GM12873 (cell line): Measurements from ENCODE around the gene CD247.

Source experiments
- TF ChIP-seq, protein P1 (sequence below): IDR thresholded peaks from 2 replicates; pipeline ENCODE4 v1.5.1; 2012; ENCODE audit warnings: low read depth, mild to moderate bottlenecking, moderate library complexity, low read length, control low read depth; ENCODE audit not compliant: insufficient read depth; ENCODE audit errors: missing control alignments

CD247 gene

GRCh38 chr1:167423684-167424619, 94.4 kb downstream of the CD247 start:
- TF ChIP-seq, protein P1, sequence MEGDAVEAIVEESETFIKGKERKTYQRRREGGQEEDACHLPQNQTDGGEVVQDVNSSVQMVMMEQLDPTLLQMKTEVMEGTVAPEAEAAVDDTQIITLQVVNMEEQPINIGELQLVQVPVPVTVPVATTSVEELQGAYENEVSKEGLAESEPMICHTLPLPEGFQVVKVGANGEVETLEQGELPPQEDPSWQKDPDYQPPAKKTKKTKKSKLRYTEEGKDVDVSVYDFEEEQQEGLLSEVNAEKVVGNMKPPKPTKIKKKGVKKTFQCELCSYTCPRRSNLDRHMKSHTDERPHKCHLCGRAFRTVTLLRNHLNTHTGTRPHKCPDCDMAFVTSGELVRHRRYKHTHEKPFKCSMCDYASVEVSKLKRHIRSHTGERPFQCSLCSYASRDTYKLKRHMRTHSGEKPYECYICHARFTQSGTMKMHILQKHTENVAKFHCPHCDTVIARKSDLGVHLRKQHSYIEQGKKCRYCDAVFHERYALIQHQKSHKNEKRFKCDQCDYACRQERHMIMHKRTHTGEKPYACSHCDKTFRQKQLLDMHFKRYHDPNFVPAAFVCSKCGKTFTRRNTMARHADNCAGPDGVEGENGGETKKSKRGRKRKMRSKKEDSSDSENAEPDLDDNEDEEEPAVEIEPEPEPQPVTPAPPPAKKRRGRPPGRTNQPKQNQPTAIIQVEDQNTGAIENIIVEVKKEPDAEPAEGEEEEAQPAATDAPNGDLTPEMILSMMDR: no peak

- TF ChIP-seq, protein P1: no peak
Measured at GRCh38 chr1:167420510-167420909, 97.8 kb downstream of the CD247 start.

DNA sequence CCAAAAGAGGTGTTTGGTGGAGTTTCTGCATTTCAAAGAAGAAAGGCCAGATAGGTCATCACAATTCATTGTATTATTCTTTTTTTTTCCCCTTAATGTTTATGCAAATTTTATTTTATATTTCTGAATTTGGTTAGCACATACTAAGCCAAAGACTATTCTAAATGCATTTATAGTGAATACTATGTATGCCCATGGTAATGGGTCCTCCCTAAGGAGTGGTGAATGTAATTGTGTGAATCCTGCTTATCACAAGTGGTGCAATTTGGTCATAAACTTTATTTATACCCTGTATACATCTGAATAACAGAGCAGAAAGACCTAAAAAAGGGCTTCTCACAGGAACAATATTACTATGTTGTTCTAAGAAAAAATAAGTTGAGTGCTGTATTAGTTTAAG, 99.1 kb downstream of the CD247 start:
- TF ChIP-seq, protein P1: no peak

- TF ChIP-seq, protein P1: no peak
Measured at GRCh38 chr1:167418391-167418790, 99.9 kb downstream of the CD247 start.

DNA sequence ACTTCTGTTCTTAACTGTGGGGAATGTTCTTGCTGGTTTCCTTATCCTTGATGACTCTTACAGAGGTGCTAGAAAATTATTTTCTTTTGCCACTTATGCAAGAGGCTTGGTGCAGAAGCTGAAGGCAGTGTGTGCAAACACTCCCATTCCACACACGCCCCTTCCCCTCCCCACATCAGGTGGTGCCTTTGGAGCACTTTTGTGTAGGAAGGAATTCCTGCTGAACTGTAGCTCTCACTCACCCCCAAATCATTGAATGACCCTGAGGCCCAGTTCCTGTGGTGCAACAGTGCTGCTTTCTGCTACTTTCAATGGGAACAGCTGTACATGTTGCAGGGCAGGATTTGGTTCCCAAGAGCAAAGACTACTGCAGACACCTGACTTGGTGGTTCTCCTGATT, 101.8 kb downstream of the CD247 start:
- TF ChIP-seq, protein P1: no peak

DNA sequence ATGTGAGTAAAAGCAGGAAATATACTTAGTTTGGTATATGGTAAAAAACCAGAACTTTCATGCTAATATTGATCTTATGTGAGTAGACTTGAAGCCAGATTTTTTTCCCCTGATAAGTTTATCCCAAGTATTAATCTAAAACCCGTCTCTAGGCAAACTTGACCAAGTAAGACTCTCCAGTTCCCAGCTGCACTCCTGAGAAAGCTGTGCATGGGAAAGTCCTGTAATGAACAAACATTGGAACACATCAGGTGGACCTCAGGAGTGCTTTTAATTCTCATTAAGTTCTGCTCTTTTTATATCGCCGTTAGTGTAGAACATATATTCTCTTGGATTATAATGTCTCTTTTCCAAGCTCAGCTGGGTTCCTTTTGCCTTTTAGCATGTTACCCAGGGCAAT, 105.0 kb downstream of the CD247 start:
- TF ChIP-seq, protein P1: no peak

DNA sequence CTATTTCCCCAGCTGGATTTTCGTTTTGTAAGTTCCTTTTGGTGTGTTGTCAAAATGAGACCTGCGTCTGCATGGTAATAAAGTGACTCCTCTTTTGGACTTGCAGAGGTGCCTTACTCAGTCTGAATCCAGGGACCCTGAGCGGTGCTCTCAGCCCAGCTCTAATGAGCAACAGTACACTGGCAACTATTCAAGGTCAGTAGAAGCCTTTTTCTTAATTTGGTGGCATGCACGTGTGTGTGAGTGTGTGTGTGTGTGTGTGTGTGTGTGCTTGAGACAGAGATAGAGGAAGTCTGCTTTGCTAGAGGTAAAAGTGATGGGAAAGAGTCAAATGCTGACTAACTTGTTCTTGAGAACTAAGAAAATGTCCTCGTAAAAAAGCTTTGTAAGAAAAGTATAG, 105.4 kb downstream of the CD247 start:
- TF ChIP-seq, protein P1: no peak
